Mammary epithelial cell (primary cell): ENCODE results near the gene PRKN.

Experiments used
- EZH2 ChIP-seq: IDR thresholded peaks from 2 replicates; pipeline ENCODE4 v1.6.1; 2012; ENCODE audit warnings: low read length, inconsistent platforms, borderline replicate concordance
- TF ChIP-seq, protein P1 (sequence below), 2 donors: IDR thresholded peaks in 1 of 2; conservative IDR thresholded peaks in 1 of 2; 2 replicates each; pipeline ENCODE4 v1.5.1; 2011 to 2012; ENCODE audit warnings: inconsistent platforms in 2 of 2, low read length in 2 of 2, mild to moderate bottlenecking in 2 of 2, control low read depth in 1 of 2, low read depth in 1 of 2; ENCODE audit not compliant: insufficient read depth in 1 of 2; ENCODE audit errors: extremely low read depth in 1 of 2

DNA sequence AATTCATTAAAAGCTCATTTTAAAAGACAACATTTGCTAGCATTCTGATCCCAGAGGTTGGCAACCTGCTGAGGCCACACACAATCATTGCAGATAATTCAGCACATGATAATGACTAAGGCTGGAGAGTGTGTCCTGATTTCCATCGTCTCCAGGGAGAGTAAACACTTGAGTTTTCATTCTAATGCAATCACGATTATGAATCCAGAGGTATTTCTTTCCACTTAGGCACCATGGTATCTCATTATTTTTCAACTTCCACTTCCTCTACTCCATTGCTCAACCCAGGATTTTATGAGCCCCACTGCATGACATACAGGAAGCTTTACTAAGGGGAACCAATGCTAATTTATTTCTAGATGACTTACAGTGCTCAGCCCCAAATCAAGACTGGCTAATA, 1179.9 kb downstream of the PRKN start:
- TF ChIP-seq, protein P1, sequence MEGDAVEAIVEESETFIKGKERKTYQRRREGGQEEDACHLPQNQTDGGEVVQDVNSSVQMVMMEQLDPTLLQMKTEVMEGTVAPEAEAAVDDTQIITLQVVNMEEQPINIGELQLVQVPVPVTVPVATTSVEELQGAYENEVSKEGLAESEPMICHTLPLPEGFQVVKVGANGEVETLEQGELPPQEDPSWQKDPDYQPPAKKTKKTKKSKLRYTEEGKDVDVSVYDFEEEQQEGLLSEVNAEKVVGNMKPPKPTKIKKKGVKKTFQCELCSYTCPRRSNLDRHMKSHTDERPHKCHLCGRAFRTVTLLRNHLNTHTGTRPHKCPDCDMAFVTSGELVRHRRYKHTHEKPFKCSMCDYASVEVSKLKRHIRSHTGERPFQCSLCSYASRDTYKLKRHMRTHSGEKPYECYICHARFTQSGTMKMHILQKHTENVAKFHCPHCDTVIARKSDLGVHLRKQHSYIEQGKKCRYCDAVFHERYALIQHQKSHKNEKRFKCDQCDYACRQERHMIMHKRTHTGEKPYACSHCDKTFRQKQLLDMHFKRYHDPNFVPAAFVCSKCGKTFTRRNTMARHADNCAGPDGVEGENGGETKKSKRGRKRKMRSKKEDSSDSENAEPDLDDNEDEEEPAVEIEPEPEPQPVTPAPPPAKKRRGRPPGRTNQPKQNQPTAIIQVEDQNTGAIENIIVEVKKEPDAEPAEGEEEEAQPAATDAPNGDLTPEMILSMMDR (conservative IDR thresholded peaks at IDR 0.05 in 1 of 2, IDR thresholded peaks at IDR 0.05 in 1 of 2; ENCODE audit: extremely low read depth in 1 of 2, insufficient read depth in 1 of 2, low read depth in 1 of 2, low read length in 2 of 2), result no peak
- TF ChIP-seq EZH2, result no peak
